Hepatocyte (in vitro differentiated cells): Measurements from ENCODE around the gene INSIG1.

Experiments used
- EZH2 ChIP-seq: fragments of 200-600 bp; sonication (generic); IDR thresholded peaks from 2 replicates; pipeline ENCODE4 v1.6.1; 2016; ENCODE audit warnings: antibody characterized with exemption, mild to moderate bottlenecking, borderline replicate concordance
- EZH2phosphoT487 ChIP-seq: fragments of 200-600 bp; sonication (generic); IDR thresholded peaks from one replicate; pipeline ENCODE4 v1.6.1; 2018; ENCODE audit warnings: antibody characterized with exemption, mild to moderate bottlenecking, low read depth, moderate library complexity; ENCODE audit not compliant: unreplicated experiment, severe bottlenecking
- TF ChIP-seq, protein P1 (sequence below): fragments of 200-600 bp; sonication (generic); IDR thresholded peaks from 2 replicates; pipeline ENCODE4 v1.5.1; 2016; ENCODE audit warnings: antibody characterized with exemption, mild to moderate bottlenecking; ENCODE audit not compliant: poor library complexity

DNA sequence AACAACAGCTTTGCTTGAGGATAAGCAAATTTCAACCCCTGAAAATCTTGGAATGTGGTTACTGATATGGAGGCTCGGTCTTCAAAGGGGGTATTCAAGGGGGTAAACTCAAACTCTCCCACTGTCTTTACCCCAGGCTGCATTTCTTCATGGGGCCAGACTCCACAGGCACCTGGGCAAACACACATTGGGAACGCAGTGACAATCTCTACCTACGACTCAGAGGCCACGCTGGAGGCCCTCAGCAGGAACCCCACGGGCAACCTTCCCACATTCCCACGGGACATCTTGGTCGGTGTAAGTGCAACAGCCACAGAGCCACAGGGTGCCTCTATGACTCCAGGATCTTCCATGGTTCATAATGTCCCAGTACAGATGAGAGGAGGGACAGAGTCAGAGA lies 2.2 kb upstream of the INSIG1 start:
- TF ChIP-seq, protein P1, sequence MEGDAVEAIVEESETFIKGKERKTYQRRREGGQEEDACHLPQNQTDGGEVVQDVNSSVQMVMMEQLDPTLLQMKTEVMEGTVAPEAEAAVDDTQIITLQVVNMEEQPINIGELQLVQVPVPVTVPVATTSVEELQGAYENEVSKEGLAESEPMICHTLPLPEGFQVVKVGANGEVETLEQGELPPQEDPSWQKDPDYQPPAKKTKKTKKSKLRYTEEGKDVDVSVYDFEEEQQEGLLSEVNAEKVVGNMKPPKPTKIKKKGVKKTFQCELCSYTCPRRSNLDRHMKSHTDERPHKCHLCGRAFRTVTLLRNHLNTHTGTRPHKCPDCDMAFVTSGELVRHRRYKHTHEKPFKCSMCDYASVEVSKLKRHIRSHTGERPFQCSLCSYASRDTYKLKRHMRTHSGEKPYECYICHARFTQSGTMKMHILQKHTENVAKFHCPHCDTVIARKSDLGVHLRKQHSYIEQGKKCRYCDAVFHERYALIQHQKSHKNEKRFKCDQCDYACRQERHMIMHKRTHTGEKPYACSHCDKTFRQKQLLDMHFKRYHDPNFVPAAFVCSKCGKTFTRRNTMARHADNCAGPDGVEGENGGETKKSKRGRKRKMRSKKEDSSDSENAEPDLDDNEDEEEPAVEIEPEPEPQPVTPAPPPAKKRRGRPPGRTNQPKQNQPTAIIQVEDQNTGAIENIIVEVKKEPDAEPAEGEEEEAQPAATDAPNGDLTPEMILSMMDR: no peak
- no peak for TF ChIP-seq EZH2
- TF ChIP-seq EZH2phosphoT487: no peak
